Measurements from ENCODE around the gene CLCN3. TPM values are rescaled to one million over a fixed set of nuclear protein-coding genes. Genes with fewer than 3 reads are reported as not detected.

The CLCN3 gene
- total and polyA plus RNA-seq, 9 donors: 11.8 to 38.5 (median 29.6) TPM

DNA sequence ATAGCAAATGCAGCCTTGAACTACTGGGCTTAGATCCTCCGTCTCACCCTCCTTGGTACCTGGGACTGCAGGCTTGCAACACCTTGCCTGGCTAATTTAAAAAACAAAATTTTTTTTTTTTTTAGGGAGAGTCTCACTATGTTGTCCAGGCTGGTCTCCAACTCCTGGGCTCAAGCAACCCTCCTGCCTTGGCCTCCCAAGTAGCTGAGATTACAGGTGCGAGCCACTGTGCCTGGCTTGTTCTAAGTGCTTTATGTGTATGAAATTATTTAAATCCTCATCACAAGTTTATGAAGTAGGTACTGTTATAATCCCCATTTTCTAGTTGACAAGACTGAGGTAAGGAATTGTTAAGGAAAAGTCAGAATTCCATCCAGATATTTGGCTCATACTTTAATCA is 43.0 kb downstream of the CLCN3 start:
- Histone ChIP-seq H3K4me3 (no peak overlapping the region), H3K27me3 (no peaks in the 10 kb centered on the region), H3K9me3 (no peaks in the 10 kb centered on the region), H3K36me3 (no peaks in the 10 kb centered on the region), H3K27ac (no peak overlapping the region), H3K4me1 (ENCODE audit: insufficient read depth) (no peaks in the 10 kb centered on the region)
- no peak for TF ChIP-seq EP300 (IDR thresholded peaks at IDR 0.05)
- no peak for TF ChIP-seq POLR2A (IDR thresholded peaks at IDR 0.05)
- TF ChIP-seq, protein P1, sequence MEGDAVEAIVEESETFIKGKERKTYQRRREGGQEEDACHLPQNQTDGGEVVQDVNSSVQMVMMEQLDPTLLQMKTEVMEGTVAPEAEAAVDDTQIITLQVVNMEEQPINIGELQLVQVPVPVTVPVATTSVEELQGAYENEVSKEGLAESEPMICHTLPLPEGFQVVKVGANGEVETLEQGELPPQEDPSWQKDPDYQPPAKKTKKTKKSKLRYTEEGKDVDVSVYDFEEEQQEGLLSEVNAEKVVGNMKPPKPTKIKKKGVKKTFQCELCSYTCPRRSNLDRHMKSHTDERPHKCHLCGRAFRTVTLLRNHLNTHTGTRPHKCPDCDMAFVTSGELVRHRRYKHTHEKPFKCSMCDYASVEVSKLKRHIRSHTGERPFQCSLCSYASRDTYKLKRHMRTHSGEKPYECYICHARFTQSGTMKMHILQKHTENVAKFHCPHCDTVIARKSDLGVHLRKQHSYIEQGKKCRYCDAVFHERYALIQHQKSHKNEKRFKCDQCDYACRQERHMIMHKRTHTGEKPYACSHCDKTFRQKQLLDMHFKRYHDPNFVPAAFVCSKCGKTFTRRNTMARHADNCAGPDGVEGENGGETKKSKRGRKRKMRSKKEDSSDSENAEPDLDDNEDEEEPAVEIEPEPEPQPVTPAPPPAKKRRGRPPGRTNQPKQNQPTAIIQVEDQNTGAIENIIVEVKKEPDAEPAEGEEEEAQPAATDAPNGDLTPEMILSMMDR (IDR thresholded peaks at IDR 0.05): no peak
- WGBS, 3 donors: 94 to 99% (median 98%) methylated on average over 2 of the region's 2 CpGs
- DNase-seq: no peak
- intact Hi-C loops (cut with DNase I): no loop called here

DNA sequence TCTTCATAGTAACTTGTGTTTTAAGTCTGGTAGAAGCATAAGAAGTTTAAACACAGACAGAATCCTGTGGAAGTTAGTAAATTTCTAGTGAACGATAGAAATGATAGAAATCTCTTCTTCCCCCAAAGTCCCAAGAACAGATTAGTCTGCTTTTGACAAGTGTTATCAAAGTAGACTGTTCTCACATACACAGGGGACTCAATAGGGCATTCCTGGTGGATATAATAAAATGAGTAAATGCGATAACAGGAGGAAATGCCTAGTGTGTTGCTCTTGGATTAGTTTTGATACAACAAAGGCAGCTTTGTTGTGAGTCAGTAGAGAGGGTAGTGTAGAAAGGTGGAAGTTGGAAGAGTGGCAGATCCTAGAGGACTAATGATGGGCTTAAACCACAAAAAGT is 43.5 kb downstream of the CLCN3 start:
- Histone ChIP-seq H3K4me3 (no peak overlapping the region), H3K27ac (no peak overlapping the region), H3K4me1 (ENCODE audit: insufficient read depth) (no peaks in the 10 kb centered on the region), H3K27me3 (no peaks in the 10 kb centered on the region), H3K36me3 (no peaks in the 10 kb centered on the region), H3K9me3 (no peaks in the 10 kb centered on the region)
- TF ChIP-seq EP300 (IDR thresholded peaks at IDR 0.05) (no peak), POLR2A (IDR thresholded peaks at IDR 0.05) (no peak)
- DNase-seq: no peak
- 79 to 84% (median 84%) methylated on average over 2 of the region's 2 CpGs for WGBS, 3 donors
- intact Hi-C loops (cut with DNase I): no loop called here

DNA sequence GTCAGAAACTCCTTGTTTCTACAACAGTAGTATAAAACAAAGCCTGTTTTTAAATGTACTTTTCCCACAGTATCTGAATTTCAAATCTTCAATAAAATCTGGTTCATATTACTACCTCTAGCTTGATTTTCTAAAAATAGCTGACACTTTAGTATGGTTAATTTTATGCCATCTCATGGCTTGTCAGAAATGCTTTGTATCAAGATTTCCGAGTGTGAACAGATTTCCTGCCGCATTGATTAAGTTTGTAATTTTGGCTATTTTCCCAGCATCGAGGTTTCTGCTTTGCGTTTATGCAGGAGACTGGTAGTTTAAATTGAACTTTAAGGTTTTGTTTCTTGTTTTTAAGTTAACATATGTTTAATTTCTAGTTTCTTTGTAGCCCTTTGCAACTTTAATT is 44.2 kb downstream of the CLCN3 start:
- Histone ChIP-seq H3K4me3 (no peak overlapping the region), H3K36me3 (no peaks in the 10 kb centered on the region), H3K27ac (no peak overlapping the region), H3K27me3 (no peaks in the 10 kb centered on the region), H3K4me1 (ENCODE audit: insufficient read depth) (no peaks in the 10 kb centered on the region), H3K9me3 (no peaks in the 10 kb centered on the region)
- intact Hi-C loops (cut with DNase I): no loop called here
- TF ChIP-seq POLR2A (IDR thresholded peaks at IDR 0.05): no peak
- 27 to 39% (median 33%) methylated on average over 4 of the region's 4 CpGs for WGBS, 3 donors
- DNase-seq: no peak

DNA sequence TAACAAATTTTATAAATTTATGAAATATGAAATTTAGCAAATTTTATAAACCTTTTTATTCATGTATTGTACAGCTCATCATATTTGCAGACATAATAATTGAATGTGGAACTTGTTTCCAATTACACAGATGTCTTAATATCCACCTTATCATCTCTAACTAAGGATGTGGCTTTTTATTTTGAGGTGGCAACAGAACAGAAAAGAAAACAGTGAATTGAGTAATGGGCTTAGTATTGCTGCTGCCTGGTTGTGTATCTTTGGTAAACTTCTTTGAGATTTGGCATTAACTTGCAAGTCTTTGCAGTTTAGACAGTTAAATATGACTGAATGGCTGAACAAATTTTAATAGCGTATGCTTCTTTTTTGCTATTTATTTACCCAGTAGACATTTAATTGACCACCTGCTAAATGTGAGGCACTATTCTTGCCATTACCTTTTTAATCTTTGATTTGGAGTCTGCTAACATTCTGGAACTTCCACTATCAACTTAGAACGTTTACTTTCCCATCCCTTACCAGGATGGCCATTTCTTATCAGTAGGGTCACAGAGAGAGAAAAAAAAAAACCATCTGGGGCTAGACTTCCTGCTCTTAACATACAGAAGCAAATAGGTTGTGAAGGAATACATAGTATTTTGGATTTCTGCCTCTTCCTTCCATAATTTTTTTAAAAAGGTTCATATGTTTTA is 44.8 kb downstream of the CLCN3 start:
- intact Hi-C loops (cut with DNase I): no loop called here
- DNase-seq: no peak
- H3K27me3 ChIP-seq: no peaks in the 10 kb centered on the region
- H3K4me3 ChIP-seq: no peak overlapping the region
- no peak for TF ChIP-seq POLR2A (IDR thresholded peaks at IDR 0.05)
- TF ChIP-seq, protein P1 (IDR thresholded peaks at IDR 0.05): no peak
- no peak for TF ChIP-seq EP300 (IDR thresholded peaks at IDR 0.05)
- H3K9me3 ChIP-seq: no peaks in the 10 kb centered on the region
- H3K27ac ChIP-seq: no peak overlapping the region
- no peaks in the 10 kb centered on the region for H3K36me3 ChIP-seq
- no peaks in the 10 kb centered on the region for H3K4me1 ChIP-seq (ENCODE audit: insufficient read depth)
- 37 to 48% (median 39%) methylated on average over 2 of the region's 2 CpGs for WGBS, 3 donors

DNA sequence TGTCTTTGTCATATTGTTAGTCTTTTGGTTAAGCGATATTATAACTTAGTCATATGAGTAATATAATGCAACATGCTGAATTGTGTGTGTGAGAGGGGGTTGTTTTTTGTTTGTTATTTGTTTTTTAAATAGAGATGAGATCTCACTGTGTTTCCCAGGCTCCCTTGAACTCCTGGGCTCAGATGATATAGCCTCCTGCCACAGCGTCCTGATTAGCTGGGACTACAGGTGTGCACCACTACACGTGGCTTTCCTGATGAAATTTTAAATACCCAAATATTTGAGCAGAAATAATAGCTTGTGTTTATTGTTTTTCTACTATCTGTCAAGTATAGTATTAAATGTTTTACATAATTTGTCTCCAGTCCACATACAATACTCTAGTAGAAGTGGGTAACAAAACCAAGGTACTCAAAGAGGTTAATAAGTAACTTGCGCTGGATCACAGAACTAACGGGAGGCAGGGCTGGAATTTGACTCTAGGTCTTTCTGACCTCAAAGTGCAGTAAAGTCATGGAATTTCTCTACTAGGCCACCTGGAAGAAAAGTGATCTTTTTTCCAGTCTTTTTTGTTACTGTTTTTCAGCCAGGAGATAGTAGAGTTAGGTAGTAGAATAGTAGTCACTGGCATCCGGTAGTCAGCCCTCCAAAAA is 47.8 kb downstream of the CLCN3 start:
- Histone ChIP-seq H3K4me1 (ENCODE audit: insufficient read depth) (no peaks in the 10 kb centered on the region), H3K27me3 (no peaks in the 10 kb centered on the region), H3K27ac (no peak overlapping the region), H3K4me3 (no peak overlapping the region), H3K9me3 (no peaks in the 10 kb centered on the region), H3K36me3 (no peaks in the 10 kb centered on the region)
- no peak for DNase-seq
- no peak for TF ChIP-seq EP300 (IDR thresholded peaks at IDR 0.05)
- TF ChIP-seq, protein P1 (IDR thresholded peaks at IDR 0.05): no peak
- TF ChIP-seq POLR2A (IDR thresholded peaks at IDR 0.05): no peak
- 84 to 90% (median 89%) methylated on average over 6 of the region's 6 CpGs for WGBS, 3 donors
- intact Hi-C loops (cut with DNase I): no loop called here
